ENCODE measurements around the gene LRMDA. TPM values are rescaled to one million over a fixed set of nuclear protein-coding genes. Genes with fewer than 3 reads are reported as not detected.

The LRMDA gene
- total RNA-seq, 6 experiments from 2014 or later = 0.32 TPM; not detected in 5

- Mint-ChIP-seq H3K27me3 (ENCODE audit: insufficient read depth) (no peaks in the 10 kb centered on the region), H3K36me3 (ENCODE audit: low read depth) (no peaks in the 10 kb centered on the region), H3K27ac (no peak overlapping the region), H3K4me1 (ENCODE audit: low read depth) (no peaks in the 10 kb centered on the region), H3K4me3 (no peak overlapping the region), H3K9me3 (no peaks in the 10 kb centered on the region)
- no peak for TF ChIP-seq CTCF (IDR thresholded peaks at IDR 0.05)
- no peak for DNase-seq
These were observed 1010.7 kb downstream of the LRMDA start for GRCh38 chr10:76442113-76442512.

GRCh38 chr10:76444034-76444800, 1012.8 kb downstream of the LRMDA start:
- no peaks in the 10 kb centered on the region for H3K36me3 Mint-ChIP-seq (ENCODE audit: low read depth)
- no peak for DNase-seq

GRCh38 chr10:76447578-76447977, 1016.2 kb downstream of the LRMDA start:
- H3K27ac Mint-ChIP-seq = no peak overlapping the region
- H3K36me3 Mint-ChIP-seq (ENCODE audit: low read depth) = no peaks in the 10 kb centered on the region
- DNase-seq = no peak
- no peak overlapping the region for H3K4me3 Mint-ChIP-seq
- peaks cover 9% of the 10 kb centered on the region; the same call in 1 of the 2 replicates for H3K4me1 Mint-ChIP-seq (ENCODE audit: low read depth)
- no peak for TF ChIP-seq CTCF (IDR thresholded peaks at IDR 0.05)
- H3K9me3 Mint-ChIP-seq = no peaks in the 10 kb centered on the region
- no peaks in the 10 kb centered on the region; the same call in 1 of the 2 replicates for H3K27me3 Mint-ChIP-seq (ENCODE audit: insufficient read depth)

More at GRCh38 chr10:76444034-76444800, 1012.8 kb downstream of the LRMDA start:
- H3K27me3 Mint-ChIP-seq (ENCODE audit: insufficient read depth) = no peaks in the 10 kb centered on the region
- H3K27ac Mint-ChIP-seq = no peak overlapping the region
- TF ChIP-seq CTCF (IDR thresholded peaks at IDR 0.05) = no peak
- H3K4me3 Mint-ChIP-seq = no peak overlapping the region
- no peaks in the 10 kb centered on the region for H3K4me1 Mint-ChIP-seq (ENCODE audit: low read depth)
- H3K9me3 Mint-ChIP-seq = no peaks in the 10 kb centered on the region

GRCh38 chr10:76451911-76452310, 1020.5 kb downstream of the LRMDA start:
- no peaks in the 10 kb centered on the region; the same call in 1 of the 2 replicates for H3K27me3 Mint-ChIP-seq (ENCODE audit: insufficient read depth)
- H3K4me3 Mint-ChIP-seq = no peak overlapping the region
- no peaks in the 10 kb centered on the region; the same call in 1 of the 2 replicates for H3K36me3 Mint-ChIP-seq (ENCODE audit: low read depth)
- no peaks in the 10 kb centered on the region for H3K9me3 Mint-ChIP-seq
- no peak overlapping the region for H3K27ac Mint-ChIP-seq
- peaks cover 30% of the 10 kb centered on the region for H3K4me1 Mint-ChIP-seq (ENCODE audit: low read depth)
- TF ChIP-seq CTCF (IDR thresholded peaks at IDR 0.05) = no peak
- DNase-seq = no peak

GRCh38 chr10:76453332-76453731, 1021.9 kb downstream of the LRMDA start:
- Mint-ChIP-seq H3K9me3 (no peaks in the 10 kb centered on the region), H3K36me3 (ENCODE audit: low read depth) (no peaks in the 10 kb centered on the region; the same call in 1 of the 2 replicates), H3K4me3 (no peak overlapping the region), H3K27me3 (ENCODE audit: insufficient read depth) (no peaks in the 10 kb centered on the region; the same call in 1 of the 2 replicates), H3K4me1 (ENCODE audit: low read depth) (peaks cover 30% of the 10 kb centered on the region), H3K27ac (no peak overlapping the region)
- no peak for TF ChIP-seq CTCF (IDR thresholded peaks at IDR 0.05)
- no peak for DNase-seq
